ENCODE measurements around the gene CIC.
"Not testable (repeated sequence)": the region's sequence is repeated elsewhere in the genome, so short reads cannot be mapped to it uniquely, and the experiment has no call there.

The CIC gene

DNA sequence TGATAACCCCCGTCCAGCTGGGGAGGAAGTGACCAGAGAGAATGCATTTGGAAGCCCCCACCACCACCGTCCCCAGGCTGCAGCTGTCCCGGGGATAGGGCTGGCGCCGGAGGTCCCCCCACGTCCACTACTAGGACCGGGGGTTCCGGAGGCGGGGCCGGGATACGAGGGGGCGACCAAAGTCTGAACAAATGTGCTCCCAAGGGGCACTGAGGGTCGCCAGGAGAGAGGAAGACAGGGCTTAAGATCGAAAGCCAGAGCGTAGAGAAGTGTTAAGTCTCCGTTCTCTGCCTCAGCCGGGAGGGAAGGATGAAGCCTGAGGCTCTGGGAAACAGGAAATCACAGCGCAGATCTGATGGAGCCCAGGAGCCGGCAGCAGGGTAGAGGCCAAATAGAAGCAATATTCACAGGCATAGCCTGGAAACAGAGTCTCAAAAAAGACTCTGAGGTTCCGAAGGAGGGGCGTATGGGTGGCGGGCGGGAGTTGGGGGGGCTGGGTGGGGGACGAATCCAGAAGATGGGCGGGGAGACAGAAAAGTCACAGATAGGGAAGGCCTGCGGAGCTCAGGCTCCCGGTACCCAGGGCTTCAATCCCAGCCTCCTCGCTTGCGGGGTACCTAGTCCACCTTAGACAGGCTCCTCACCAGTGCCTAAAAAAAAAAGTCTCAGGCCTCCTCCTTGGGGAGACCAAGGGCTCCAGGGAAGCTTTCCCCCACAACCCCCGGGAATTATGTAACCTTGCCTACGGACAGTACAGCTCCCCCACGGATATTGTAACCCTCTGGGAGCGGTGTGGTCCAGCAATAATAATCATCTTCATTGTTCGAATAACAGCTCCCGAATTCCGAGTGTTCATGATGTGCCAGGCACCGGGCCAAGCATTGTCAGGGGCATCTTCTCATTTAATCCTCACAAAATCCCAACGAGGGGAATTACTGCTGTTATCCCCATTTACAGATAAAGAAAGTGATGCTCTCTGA, 13.0 kb upstream of the CIC start:
- no peak for DNase-seq (ENCODE audit: low spot score)

DNA sequence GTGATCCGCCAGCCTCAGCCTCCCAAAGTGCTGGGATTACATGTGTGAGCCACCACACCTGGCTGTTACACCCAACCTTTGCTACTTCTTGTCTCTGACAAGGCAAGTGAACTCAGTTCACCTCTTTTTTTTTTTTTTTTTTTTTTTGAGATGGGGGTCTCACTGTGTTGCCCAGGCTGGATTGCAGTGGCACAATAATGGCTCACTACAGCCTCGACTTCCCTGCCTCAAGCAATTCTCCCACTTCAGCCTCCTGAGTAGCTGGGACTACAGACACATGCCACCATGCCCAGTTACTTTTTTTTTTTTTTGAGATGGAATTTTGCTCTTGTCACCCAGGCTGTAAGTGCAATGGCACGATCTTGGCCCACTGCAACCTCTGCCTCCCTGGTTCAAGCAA, 11.2 kb upstream of the CIC start:
- DNase-seq (ENCODE audit: low spot score): not testable (repeated sequence)

DNA sequence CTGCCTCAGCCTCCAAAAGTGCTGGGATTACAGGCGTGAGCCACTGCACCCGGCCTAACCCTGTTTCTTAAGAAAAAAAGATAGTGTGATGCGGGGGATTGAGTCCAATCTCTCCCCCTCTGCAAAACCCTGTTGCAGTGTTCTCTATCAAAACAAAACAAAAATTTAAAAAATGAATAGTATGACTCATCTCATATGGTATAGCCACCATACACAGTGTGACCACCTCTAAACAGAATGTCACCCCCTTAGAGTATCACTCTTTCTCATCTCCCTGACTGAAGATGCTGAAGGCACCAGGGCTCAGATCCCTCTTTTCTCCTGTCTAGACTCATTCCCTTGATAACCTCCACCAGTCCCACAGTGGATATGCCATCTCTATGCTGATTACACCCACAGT, 7.3 kb upstream of the CIC start:
- DNase-seq (ENCODE audit: low spot score): no peak

DNA sequence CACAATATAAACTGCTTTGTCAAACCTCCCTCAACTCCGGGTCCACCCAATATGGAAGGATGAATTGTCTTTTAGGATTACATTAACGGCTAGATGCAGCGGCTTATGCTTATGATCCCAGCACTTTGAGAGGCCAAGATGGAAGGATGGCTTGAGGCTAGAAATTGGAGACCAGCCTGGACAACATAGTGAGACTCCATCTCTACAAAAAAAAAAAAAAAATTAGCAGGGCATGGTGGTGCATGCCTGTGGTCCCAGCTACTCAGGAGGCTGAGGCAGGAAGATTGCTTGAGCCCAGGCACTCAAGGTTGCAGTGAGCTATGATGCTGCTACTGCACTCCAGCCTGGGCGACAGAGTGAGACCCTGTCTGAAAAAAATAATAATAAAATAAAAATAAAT, 2.9 kb upstream of the CIC start:
- not testable (repeated sequence) for DNase-seq (ENCODE audit: low spot score)

DNA sequence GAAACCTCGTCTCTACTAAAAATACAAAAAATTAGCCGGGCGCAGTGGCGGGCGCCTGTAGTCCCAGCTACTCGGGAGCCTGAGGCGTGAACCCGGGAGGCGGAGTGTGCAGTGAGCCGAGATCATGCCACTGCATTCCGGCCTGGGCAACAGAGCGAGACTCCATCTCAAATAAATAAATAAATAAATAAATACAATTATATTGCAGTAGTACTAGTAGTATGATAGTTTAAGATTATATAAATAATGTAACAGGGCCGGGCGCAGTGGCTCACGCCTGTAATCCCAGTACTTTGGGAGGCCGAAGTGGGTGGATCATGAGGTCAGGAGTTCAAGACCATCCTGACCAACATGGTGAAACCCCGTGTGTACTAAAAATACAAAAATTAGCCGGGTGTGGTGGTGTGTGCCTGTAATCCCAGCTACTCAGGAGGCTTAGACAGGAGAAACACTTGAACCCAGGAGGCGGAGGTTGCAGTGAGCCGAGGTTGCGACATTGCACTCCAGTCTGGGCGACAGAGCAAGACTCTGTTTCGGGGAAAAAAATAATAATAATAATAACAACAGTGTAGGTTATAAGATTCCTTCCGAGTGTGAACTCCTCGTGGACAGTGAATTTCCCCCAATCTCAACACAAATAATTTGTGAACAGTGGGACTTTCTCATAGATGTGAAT, 2.0 kb upstream of the CIC start:
- DNase-seq (ENCODE audit: low spot score): not testable (repeated sequence)

DNA sequence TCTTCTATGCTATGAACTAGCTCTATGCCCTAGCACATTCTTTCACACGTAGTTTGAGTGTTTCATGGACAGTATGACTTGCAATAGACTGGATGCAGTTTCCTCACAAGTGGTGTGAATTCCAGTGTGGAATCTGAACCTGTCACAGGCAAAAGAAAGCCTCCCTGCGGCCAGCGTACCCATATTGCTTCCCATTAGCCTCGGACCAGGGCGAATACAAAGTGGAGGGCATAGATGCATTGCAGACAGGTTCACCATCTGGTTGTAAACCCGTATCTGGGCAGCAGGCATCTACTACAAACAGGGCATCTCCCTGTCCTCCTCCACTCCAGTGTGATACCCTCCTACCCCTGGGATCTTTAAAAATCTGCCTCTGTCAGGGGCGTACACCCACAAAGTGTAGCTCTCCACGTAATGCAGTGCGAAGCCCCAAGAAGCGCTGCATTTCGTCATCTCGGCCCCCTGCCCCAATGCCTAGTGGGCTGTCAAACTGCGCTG, 1.4 kb upstream of the CIC start:
- DNase-seq (ENCODE audit: low spot score): no peak

DNA sequence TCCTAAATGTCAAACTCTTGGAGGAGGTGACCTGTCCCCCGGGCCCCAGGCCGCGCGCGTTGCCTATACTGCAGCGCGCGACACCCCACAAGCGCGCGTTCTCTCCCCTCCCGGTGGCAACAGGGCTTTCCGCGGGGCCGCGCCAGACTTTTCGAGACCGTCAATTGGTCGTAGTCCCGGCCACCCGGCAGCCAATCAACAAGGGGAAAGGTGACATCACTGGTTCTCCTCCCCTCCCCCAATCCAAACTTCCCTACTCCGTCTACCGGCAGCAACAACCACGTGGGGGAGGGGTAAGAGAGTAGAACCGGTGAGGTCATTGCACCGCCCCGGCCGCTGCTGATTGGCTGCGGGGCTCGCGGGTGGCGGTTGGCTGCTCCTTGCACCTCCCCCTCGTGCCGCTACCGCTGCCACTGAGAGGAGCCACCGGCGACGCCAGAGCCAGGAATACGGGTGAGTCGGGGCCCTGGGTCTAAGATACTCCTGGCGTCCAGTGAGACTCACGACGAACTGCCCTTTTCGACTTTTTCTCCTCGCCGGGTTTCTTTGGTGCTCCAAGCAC, 829 bp upstream of the CIC start:
- DNase-seq (ENCODE audit: low spot score): peak; percentile 100

DNA sequence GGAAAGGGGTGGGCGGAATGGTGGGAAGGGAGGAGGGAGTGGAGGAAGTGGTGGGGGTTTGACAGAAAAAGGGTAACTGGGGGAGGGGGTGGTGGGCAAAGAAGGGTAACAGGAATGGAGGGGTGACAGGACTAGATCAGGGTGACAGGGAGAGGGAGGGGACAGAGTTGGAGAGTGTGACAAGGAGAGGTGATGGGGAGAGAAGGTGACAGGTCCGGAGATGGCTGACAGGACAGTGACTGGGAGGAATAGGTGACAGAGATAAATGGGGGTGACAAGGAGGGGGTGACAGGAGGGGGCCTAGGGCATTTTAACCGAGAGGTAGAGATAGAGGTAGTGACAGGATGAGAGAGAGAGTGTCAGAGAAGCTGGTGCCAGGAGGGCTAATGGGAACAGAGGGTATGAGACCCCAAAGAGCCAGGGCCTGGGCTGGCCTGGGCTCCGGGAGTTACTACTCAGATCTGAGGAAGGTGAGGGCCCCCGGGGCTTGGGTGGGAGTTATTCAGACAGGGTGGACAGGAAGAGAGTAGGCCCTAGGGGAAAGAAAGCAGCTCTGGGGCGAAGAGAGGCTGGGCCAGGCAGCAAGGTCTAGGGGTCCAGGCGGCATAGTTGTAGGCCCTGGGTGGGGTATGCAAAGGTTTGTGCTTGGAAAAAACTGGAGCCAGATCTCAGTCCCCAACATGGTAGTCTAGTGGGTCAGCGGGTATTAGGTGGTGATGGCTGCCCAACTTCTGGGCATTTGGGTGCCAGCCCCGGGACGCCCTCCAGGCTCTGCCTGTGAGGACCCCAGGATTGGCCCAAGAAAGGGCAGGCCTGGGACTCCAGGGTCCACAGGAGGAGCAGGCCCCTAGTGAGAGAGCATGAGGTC, 660 bp downstream of the CIC start:
- peak; percentile 12 for DNase-seq (ENCODE audit: low spot score)

DNA sequence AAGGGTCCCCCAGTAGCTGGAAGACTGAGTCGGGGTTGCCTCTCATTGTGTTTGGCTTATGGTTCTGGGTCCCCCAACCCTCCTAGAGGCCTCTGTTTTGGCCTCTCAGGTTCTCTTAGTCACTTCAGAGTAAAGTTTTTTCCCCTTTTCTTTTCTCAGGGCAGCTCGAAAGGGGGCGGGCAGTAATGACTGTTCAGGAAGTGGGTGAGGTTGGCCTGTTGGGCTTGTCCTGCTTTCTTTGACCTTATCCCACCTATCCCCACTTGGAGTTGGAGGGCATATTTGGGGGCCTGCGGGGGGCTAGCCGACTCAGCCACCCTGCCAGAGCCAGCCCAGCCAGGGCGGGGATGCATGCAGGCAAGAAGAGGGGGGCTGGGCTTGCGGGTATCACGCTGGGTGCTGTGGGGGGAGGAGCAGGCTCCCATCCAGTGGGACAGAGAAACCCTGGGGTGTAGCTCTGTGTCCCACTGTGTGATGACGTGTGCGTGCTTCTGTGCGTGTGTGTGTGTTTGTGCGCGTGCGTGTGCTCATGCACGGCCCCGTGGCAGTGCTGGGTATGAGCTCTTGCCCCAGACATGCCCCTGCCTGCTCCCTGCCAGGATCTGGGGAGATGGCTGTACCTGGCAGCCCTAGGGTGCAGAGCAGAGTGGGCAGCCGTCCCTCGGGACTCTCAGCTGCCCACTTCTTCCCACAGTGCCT, 1.4 kb downstream of the CIC start:
- DNase-seq (ENCODE audit: low spot score): peak; percentile 64

DNA sequence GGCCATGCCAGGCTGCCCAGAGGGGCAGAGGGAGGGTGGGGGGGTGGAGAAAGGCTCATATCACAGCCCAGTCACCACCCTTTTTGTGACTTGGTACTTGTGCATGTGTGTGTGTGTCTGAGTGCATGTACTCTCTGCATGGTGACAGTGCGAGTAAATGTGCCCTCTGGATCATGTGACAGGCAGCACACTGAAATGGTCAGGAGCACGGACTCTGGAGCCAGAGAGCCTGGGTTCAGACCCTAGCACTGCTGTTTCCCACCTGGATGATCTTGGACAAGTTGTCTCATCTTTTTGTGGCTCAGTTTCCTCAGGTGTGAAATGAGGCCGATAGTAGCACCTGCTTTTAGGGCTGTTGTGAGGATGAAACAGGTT, 2.0 kb downstream of the CIC start:
- no peak for DNase-seq (ENCODE audit: low spot score)

DNA sequence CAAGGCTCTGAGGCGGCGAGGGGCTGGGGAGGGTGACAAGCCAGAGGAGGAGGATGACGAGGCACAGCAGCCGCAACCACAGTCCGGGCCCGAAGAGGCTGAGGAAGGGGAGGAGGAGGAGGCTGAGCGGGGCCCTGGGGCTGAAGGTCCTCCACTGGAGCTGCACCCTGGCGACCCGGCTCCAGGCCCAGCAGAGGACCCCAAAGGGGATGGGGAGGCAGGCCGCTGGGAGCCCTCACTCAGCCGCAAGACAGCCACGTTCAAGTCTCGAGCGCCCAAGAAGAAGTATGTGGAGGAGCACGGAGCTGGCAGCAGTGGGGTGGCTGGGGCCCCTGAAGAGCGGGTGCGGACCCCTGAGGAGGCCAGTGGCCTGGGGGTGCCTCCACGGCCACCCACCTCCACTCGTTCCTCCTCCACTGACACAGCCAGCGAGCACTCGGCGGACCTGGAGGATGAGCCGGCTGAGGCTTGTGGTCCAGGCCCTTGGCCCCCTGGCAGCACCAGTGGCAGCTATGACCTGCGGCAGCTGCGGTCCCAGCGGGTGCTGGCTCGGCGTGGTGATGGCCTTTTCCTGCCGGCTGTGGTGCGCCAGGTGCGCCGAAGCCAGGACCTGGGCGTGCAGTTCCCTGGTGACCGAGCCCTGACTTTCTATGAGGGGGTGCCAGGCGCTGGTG, 2.9 kb downstream of the CIC start:
- no peak for DNase-seq (ENCODE audit: low spot score)

DNA sequence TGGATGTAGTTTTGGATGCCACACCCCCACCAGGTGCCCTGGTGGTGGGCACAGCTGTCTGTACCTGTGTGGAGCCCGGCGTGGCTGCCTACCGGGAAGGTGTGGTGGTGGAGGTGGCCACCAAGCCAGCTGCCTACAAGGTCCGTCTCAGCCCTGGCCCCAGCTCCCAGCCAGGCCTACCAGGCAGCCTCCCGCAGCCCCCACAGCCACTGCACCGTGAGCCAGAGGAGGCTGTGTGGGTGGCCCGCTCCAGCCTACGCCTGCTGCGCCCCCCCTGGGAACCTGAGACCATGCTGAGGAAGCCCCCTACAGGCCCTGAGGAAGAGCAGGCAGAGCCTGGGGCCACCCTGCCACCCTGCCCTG, 3.5 kb downstream of the CIC start:
- no peak for DNase-seq (ENCODE audit: low spot score)

DNA sequence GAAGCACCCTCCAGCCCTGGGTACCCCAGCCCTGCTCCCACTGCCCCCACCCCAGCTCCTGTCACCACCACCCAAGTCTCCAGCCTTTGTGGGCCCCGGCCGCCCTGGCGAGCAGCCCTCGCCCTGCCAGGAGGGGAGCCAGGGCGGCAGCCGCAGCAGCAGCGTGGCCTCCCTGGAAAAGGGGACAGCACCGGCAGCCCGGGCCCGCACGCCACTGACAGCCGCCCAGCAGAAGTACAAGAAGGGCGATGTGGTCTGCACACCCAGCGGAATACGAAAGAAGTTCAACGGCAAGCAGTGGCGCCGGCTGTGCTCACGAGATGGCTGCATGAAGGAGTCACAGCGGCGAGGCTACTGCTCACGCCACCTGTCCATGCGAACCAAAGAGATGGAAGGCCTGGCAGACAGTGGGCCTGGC, 3.9 kb downstream of the CIC start:
- DNase-seq (ENCODE audit: low spot score): no peak

DNA sequence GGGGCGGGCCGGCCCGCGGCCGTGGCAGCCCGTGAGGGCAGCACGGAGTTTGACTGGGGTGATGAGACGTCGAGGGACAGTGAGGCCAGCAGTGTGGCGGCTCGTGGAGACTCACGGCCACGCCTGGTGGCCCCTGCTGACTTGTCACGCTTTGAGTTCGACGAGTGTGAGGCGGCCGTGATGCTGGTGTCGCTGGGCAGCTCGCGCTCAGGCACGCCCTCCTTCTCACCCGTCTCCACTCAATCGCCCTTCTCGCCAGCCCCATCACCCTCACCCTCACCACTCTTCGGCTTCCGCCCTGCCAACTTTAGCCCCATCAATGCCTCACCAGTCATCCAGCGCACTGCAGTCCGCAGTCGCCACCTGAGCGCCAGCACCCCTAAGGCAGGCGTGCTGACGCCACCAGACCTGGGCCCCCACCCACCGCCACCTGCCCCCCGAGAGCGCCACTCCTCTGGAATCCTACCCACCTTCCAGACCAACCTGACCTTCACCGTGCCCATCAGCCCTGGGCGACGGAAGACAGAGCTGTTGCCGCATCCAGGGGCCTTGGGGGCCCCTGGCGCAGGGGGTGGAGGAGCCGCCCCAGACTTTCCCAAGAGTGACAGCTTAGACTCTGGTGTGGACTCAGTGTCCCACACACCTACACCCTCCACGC, 4.5 kb downstream of the CIC start:
- no peak for DNase-seq (ENCODE audit: low spot score)

DNA sequence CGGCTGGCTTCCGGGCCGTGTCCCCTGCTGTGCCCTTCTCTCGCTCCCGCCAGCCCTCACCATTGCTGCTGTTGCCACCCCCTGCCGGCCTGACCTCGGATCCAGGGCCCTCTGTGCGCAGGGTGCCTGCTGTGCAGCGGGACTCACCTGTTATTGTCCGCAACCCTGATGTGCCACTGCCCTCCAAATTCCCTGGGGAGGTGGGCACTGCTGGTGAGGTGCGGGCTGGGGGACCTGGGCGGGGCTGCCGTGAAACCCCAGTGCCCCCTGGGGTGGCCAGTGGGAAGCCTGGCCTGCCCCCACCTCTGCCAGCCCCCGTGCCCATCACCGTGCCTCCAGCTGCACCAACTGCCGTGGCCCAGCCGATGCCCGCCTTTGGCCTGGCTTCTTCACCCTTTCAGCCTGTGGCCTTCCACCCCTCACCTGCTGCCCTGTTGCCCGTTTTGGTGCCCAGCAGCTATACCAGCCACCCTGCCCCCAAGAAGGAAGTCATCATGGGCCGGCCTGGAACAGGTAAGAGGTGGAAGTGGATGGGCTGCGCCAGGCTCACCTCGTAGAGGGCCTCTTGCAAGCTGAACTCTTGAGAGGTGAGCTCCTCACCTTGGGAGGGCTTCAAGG, 5.1 kb downstream of the CIC start:
- DNase-seq (ENCODE audit: low spot score): no peak

DNA sequence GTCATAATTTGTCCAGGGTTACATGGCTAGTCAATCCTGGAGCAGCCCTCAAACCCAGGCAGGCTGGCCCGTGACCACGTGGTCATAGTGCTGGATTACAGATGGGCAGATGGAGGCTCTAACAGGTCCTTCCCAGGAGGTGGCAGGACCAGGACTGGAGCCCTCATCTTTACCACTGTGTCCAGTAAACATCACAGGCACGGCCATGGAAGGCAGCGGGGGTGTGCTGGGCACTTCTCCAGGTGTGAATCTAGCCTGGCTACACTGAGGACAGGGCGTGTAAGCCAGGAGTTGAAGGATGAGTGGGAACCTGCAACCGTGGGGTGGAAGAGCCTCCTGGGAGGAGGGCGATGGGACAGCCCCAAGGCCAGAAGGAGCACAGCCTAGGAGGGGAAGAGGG, 6.1 kb downstream of the CIC start:
- no peak for DNase-seq (ENCODE audit: low spot score)

DNA sequence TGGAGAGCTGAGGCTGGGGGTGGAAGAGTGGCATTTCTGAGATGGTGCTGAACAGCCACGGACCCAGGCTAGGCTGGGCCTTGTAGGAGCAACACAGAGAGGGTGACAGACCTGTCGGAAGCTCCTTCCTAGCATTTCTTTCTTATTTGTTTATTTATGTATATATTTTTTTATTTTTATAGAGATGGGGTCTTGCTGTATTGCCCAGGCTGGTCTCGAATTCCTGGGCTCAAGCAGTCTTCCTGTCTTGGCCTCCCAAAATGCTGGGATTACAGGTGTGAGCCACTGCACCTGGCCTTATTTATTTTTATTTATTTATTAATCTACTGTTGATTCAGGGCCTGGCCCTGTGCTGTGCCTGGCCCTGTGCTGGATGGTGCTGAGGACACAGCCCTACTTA, 6.5 kb downstream of the CIC start:
- no peak for DNase-seq (ENCODE audit: low spot score)

DNA sequence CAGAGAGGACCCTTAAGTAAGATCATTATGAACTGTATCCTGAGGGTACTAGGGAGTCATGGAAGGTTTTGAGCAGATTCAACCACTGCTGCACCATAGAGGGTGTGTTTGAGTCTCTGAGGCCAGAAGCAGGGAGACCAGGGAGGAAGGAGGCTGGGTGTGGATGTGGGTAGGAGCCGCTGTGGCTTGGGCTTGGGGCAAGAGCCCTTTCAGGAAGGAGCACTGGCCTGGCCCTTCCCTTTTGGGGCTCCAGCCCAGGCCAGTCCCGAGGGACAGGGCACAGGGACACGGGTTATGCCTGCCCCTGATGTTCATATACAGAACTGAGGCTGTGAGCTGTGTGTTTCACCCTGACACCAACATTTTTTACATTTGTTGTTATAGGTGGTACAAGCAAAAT, 7.2 kb downstream of the CIC start:
- no peak for DNase-seq (ENCODE audit: low spot score)

DNA sequence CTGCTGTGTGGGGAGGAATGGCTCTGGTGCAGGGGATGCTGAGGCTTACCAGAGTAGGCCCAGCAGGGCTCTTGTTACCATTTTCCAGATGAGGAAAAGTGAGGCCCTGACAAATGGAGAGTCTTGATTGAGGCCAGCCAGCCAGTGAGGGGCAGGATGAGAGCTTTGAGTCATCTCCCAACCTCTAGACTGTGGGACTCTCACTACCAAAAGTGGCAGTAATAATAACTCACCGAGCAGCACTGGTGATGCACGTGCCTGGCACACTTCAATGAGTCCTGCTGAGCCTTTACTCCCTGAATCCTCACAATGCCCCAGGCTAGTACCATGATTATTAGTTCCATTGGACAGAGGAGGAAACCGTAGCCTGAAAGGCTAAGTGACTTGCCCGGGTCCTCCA, 7.8 kb downstream of the CIC start:
- DNase-seq (ENCODE audit: low spot score): no peak

Measured in CD4-positive, alpha-beta T cell treated with Interleukin-6 at 100 ng/mL for 8 hours (primary cell).